Testis (tissue), 2 donors: ENCODE results near the gene SLC26A6.

ENCODE experiments used
- CTCF ChIP-seq, 3 experiments: fragments of 450-650 bp in 2 of 3; fragments of 200-600 bp in 1 of 3; sonication (generic) in 1 of 3; IDR thresholded peaks; one replicate each; pipeline ENCODE4 v1.5.1; 2016 to 2019; ENCODE audit warnings: antibody characterized with exemption in 3 of 3, mild to moderate bottlenecking in 2 of 3, moderate library complexity in 1 of 3
- POLR2A ChIP-seq: fragments of 450-650 bp; IDR thresholded peaks from one replicate; pipeline ENCODE4 v1.6.1; 2017; ENCODE audit warnings: antibody characterized with exemption, mild to moderate bottlenecking, moderate library complexity

DNA sequence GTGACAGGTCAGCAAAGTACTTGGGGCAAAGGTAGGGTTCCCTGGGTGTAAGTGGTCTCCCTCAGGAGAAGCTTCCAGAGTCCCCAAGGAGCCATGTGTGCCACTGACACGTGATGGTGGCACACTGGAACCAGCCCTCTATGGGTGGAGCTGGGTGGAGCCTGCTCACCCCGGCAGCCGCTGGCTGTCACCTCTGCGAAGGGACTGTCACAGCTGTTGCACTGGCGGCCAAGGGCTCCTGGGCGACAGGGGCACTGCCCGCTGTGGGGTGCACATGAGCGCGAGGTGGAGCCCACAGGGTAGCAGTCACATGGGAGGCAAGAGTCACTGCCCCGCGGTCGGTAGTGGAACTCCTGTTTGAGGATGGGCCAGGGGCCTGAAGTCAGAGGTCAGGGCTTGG lies 15.5 kb upstream of the SLC26A6 start:
- TF ChIP-seq POLR2A (no peak), CTCF (IDR thresholded peaks at IDR 0.05) (no peak)
